ENCODE results near the gene CNOT11. TPM values are rescaled to one million over a fixed set of nuclear protein-coding genes. Genes with fewer than 3 reads are reported as not detected.
"Not testable (repeated sequence)": the region's sequence is repeated elsewhere in the genome, so short reads cannot be mapped to it uniquely, and the experiment has no call there.

The CNOT11 gene
- total RNA-seq, 1 donor from 2014 or later, result 32.5 TPM

GRCh38 chr2:101234169-101234938 is 18.3 kb upstream of the CNOT11 start:
- no peak for DNase-seq (ENCODE audit: low spot score in 2 of 2)
- Histone ChIP-seq H3K4me3 (no peak overlapping the region), H3K27me3 (no peaks in the 10 kb centered on the region), H3K9me3 (no peaks in the 10 kb centered on the region), H3K27ac (no peak overlapping the region), H3K4me1 (no peaks in the 10 kb centered on the region), H3K36me3 (no peaks in the 10 kb centered on the region)
- intact Hi-C loops (cut with DNase I), result no loop called here
- no peak for TF ChIP-seq CTCF (IDR thresholded peaks at IDR 0.05)

- H3K36me3 ChIP-seq; DNase-seq (ENCODE audit: low spot score in 2 of 2); intact Hi-C loops (cut with DNase I); H3K27ac ChIP-seq; H3K4me3 ChIP-seq; H3K9me3 ChIP-seq; H3K27me3 ChIP-seq; H3K4me1 ChIP-seq: not testable (repeated sequence)
These were observed 16.7 kb upstream of the CNOT11 start for GRCh38 chr2:101235956-101236355.

- DNase-seq (ENCODE audit: low spot score in 2 of 2); H3K36me3 ChIP-seq; H3K27ac ChIP-seq; H3K9me3 ChIP-seq; H3K27me3 ChIP-seq; intact Hi-C loops (cut with DNase I); H3K4me1 ChIP-seq; H3K4me3 ChIP-seq: not testable (repeated sequence)
These were observed 14.7 kb upstream of the CNOT11 start for GRCh38 chr2:101237944-101238343.

GRCh38 chr2:101238930-101239759 is 13.5 kb upstream of the CNOT11 start:
- TF ChIP-seq CTCF (IDR thresholded peaks at IDR 0.05), result no peak
- Histone ChIP-seq H3K9me3 (no peaks in the 10 kb centered on the region), H3K4me3 (no peak overlapping the region), H3K4me1 (no peaks in the 10 kb centered on the region), H3K36me3 (no peaks in the 10 kb centered on the region), H3K27me3 (no peaks in the 10 kb centered on the region), H3K27ac (no peak overlapping the region)
- intact Hi-C loops (cut with DNase I), result no loop called here
- no peak for DNase-seq (ENCODE audit: low spot score in 2 of 2)

- H3K36me3 ChIP-seq; H3K27ac ChIP-seq; DNase-seq (ENCODE audit: low spot score in 2 of 2); intact Hi-C loops (cut with DNase I); H3K4me1 ChIP-seq; H3K27me3 ChIP-seq; H3K4me3 ChIP-seq; H3K9me3 ChIP-seq: not testable (repeated sequence)
These were observed 12.9 kb upstream of the CNOT11 start for GRCh38 chr2:101239760-101240118.

- H3K9me3 ChIP-seq; H3K27ac ChIP-seq; H3K4me3 ChIP-seq; H3K27me3 ChIP-seq; H3K4me1 ChIP-seq; H3K36me3 ChIP-seq; intact Hi-C loops (cut with DNase I): not testable (repeated sequence)
- TF ChIP-seq CTCF (IDR thresholded peaks at IDR 0.05), result peak in 2 of 3 experiments; percentile 24 to 38
- peak in 1 of 2 donors; percentile 4 for DNase-seq (ENCODE audit: low spot score in 2 of 2)
These were observed 12.0 kb upstream of the CNOT11 start for GRCh38 chr2:101240694-101241093.

GRCh38 chr2:101241158-101241557 is 11.5 kb upstream of the CNOT11 start:
- Histone ChIP-seq H3K27me3 (no peaks in the 10 kb centered on the region), H3K9me3 (no peaks in the 10 kb centered on the region), H3K4me1 (no peaks in the 10 kb centered on the region), H3K4me3 (no peak overlapping the region), H3K36me3 (no peaks in the 10 kb centered on the region), H3K27ac (no peak overlapping the region)
- DNase-seq (ENCODE audit: low spot score in 2 of 2), result no peak
- intact Hi-C loops (cut with DNase I), result no loop called here
- TF ChIP-seq CTCF (IDR thresholded peaks at IDR 0.05), result no peak

GRCh38 chr2:101244373-101244772 is 8.3 kb upstream of the CNOT11 start:
- H3K27ac ChIP-seq; H3K27me3 ChIP-seq; H3K4me3 ChIP-seq; H3K4me1 ChIP-seq; H3K36me3 ChIP-seq; DNase-seq (ENCODE audit: low spot score in 2 of 2); H3K9me3 ChIP-seq; intact Hi-C loops (cut with DNase I): not testable (repeated sequence)

GRCh38 chr2:101244899-101245298 is 7.8 kb upstream of the CNOT11 start:
- H3K36me3 ChIP-seq; H3K4me1 ChIP-seq; H3K9me3 ChIP-seq; intact Hi-C loops (cut with DNase I); H3K27ac ChIP-seq; H3K4me3 ChIP-seq; DNase-seq (ENCODE audit: low spot score in 2 of 2); H3K27me3 ChIP-seq: not testable (repeated sequence)

GRCh38 chr2:101245468-101245867 is 7.2 kb upstream of the CNOT11 start:
- H3K4me1 ChIP-seq; H3K27me3 ChIP-seq; intact Hi-C loops (cut with DNase I); DNase-seq (ENCODE audit: low spot score in 2 of 2); H3K4me3 ChIP-seq; H3K9me3 ChIP-seq; H3K27ac ChIP-seq; H3K36me3 ChIP-seq: not testable (repeated sequence)

Measured in ascending aorta (tissue), 2 donors.